GM19452 (cell line): Measurements from ENCODE around the gene C5orf58.
A peak's percentile ranks its signal among the peaks of the same experiment; 100 is the strongest.

Experiments used
- ATAC-seq: cut with Tn5 transposase; IDR thresholded peaks from one replicate; pipeline ENCODE4 v1.9.1; 2021; ENCODE audit not compliant: unreplicated experiment

C5orf58 gene

GRCh38 chr5:170278611-170279458, 46.0 kb downstream of the C5orf58 start:
- ATAC-seq, result peak; percentile 81

GRCh38 chr5:170279459-170279817, 46.7 kb downstream of the C5orf58 start:
- ATAC-seq, result no peak

GRCh38 chr5:170280011-170280493, 47.3 kb downstream of the C5orf58 start:
- no peak for ATAC-seq

- no peak for ATAC-seq
Observed at GRCh38 chr5:170283296-170283695, 50.5 kb downstream of the C5orf58 start.

- ATAC-seq, result no peak
Observed at GRCh38 chr5:170284231-170284630, 51.4 kb downstream of the C5orf58 start.

GRCh38 chr5:170285181-170285580, 52.4 kb downstream of the C5orf58 start:
- ATAC-seq, result no peak

GRCh38 chr5:170286386-170286925, 53.7 kb downstream of the C5orf58 start:
- no peak for ATAC-seq

- ATAC-seq, result no peak
Observed at GRCh38 chr5:170287532-170287931, 54.7 kb downstream of the C5orf58 start.

- ATAC-seq, result no peak
Observed at GRCh38 chr5:170288151-170288550, 55.4 kb downstream of the C5orf58 start.

GRCh38 chr5:170288551-170288950, 55.8 kb downstream of the C5orf58 start:
- ATAC-seq, result no peak

GRCh38 chr5:170289121-170289520, 56.3 kb downstream of the C5orf58 start:
- ATAC-seq, result no peak

- ATAC-seq, result no peak
Observed at GRCh38 chr5:170289764-170290163, 57.0 kb downstream of the C5orf58 start.

GRCh38 chr5:170290498-170290897, 57.7 kb downstream of the C5orf58 start:
- ATAC-seq, result no peak

GRCh38 chr5:170292179-170293104, 59.7 kb downstream of the C5orf58 start:
- ATAC-seq, result no peak

- ATAC-seq, result peak; percentile 74
Observed at GRCh38 chr5:170293273-170293672, 60.5 kb downstream of the C5orf58 start.

- no peak for ATAC-seq
Observed at GRCh38 chr5:170294057-170294456, 61.3 kb downstream of the C5orf58 start.

- no peak for ATAC-seq
Observed at GRCh38 chr5:170294556-170294955, 61.8 kb downstream of the C5orf58 start.
